Prostate gland (tissue), 2 donors: ENCODE results near the gene RND3.

Source experiments
- CTCF ChIP-seq, 4 experiments: fragments of 200-600 bp in 2 of 4; fragments of 450-650 bp in 2 of 4; sonication (generic) in 2 of 4; IDR thresholded peaks; 1 replicate in 3 of 4; 2 replicates in 1 of 4; pipeline ENCODE4 v1.5.1; 2016 to 2019; ENCODE audit warnings: antibody characterized with exemption in 4 of 4, mild to moderate bottlenecking in 2 of 4, moderate library complexity in 2 of 4
- POLR2A ChIP-seq: fragments of 450-650 bp; IDR thresholded peaks from one replicate; pipeline ENCODE4 v1.6.1; 2016; ENCODE audit warnings: antibody characterized with exemption, mild to moderate bottlenecking
- POLR2AphosphoS5 ChIP-seq: sonication (generic); formaldehyde crosslinking; IDR thresholded peaks from one replicate; pipeline ENCODE4 v1.6.1; 2017; ENCODE audit warnings: antibody characterized with exemption

- TF ChIP-seq CTCF (IDR thresholded peaks at IDR 0.05) (no peak), POLR2A (no peak), POLR2AphosphoS5 (no peak)
Observed at GRCh38 chr2:150442484-150442883, 45.0 kb downstream of the RND3 start.
